Heart left ventricle (tissue), 16 donors: ENCODE data around the gene ANKRD63. TPM values are rescaled to one million over a fixed set of nuclear protein-coding genes. Genes with fewer than 3 reads are reported as not detected.

ENCODE experiments used
- ATAC-seq, 4 donors: fragments of 200-7000 bp; cut with Tn5 transposase; one replicate each; pipeline ENCODE4 v1.9.1; 2020 to 2022; ENCODE audit warnings: moderate library complexity in 4 of 4, mild to moderate bottlenecking in 3 of 4, moderate number of reproducible peaks in 1 of 4
- DNase-seq, 5 donors: peaks; one replicate each; pipeline ENCODE4 v3.0.0-alpha.2; 2020
- H3K27ac ChIP-seq, 12 donors: fragments of 200-600 bp; sonication (generic) in 4 of 12; one replicate each; pipeline versions ENCODE4 v1.5.0 to v1.8.0; 2016 to 2022; ENCODE audit warnings: mild to moderate bottlenecking in 2 of 12
- H3K27me3 ChIP-seq, 9 donors: fragments of 200-600 bp; sonication (generic) in 2 of 9; one replicate each; pipeline versions ENCODE4 v1.5.1 to v1.8.0; 2016 to 2022; ENCODE audit warnings: mild to moderate bottlenecking in 3 of 9
- H3K36me3 ChIP-seq, 9 donors: fragments of 200-600 bp; sonication (generic) in 2 of 9; one replicate each; pipeline versions ENCODE4 v1.5.0 to v1.8.0; 2018 to 2022; ENCODE audit warnings: mild to moderate bottlenecking in 2 of 9
- H3K4me1 ChIP-seq, 12 donors: fragments of 200-600 bp; sonication (generic) in 4 of 12; one replicate each; pipeline versions ENCODE4 v1.5.0 to v1.8.0; 2016 to 2022; ENCODE audit warnings: mild to moderate bottlenecking in 3 of 12
- H3K4me3 ChIP-seq, 12 donors: fragments of 200-600 bp; sonication (generic) in 4 of 12; one replicate each; pipeline versions ENCODE4 v1.5.0 to v1.8.0; 2017 to 2022; ENCODE audit warnings: mild to moderate bottlenecking in 9 of 12, moderate library complexity in 4 of 12
- H3K9me3 ChIP-seq, 12 donors: fragments of 200-600 bp; sonication (generic) in 4 of 12; one replicate each; pipeline versions ENCODE4 v1.5.0 to v1.8.0; 2016 to 2022; ENCODE audit warnings: mild to moderate bottlenecking in 1 of 12
- CTCF ChIP-seq, 12 donors: fragments of 200-600 bp; sonication (generic) in 4 of 12; IDR thresholded peaks; one replicate each; pipeline versions ENCODE4 v1.5.0 to v1.8.0; 2018 to 2022; ENCODE audit warnings: antibody characterized with exemption in 12 of 12, mild to moderate bottlenecking in 5 of 12
- POLR2A ChIP-seq, 2 donors: fragments of 450-650 bp; IDR thresholded peaks; one replicate each; pipeline ENCODE4 v1.6.1; 2017; ENCODE audit warnings: antibody characterized with exemption in 2 of 2, mild to moderate bottlenecking in 2 of 2, moderate library complexity in 2 of 2
- WGBS, 4 donors: extraction: QIAGEN DNeasy Blood & Tissue Kit in 2 of 4; methylation state at CpG; one replicate each; pipeline versions ENCODE4 v1.1.5 to v1.1.7; 2013 to 2018; 5-methylcytosine and 5-hydroxymethylcytosine counted together
- intact Hi-C, 10 donors: fragments of 100-400 bp; cut with DNase I; formaldehyde crosslinking; loops; one replicate each; pipeline versions ENCODE4 v1.11.1 to v1.14.2; 2022
- polyA plus RNA-seq, 2 donors: library from polyadenylated mRNA; stranded (reverse); fragments of 200-250 nt; gene quantifications; one replicate each; pipeline ENCODE4 v1.2.3, GENCODE V29; 2013
- total RNA-seq, 9 donors: library from RNA; depleted of rRNA in 2 of 9; stranded (reverse); fragments of >200 nt in 2 of 9; fragmentation: NEBNext Ultra II Directional in 3 of 9; extraction: Animal tissue kit (Norgen Biotek cat#: 25700) in 3 of 9; gene quantifications; one replicate each; pipeline versions ENCODE4 v1.1.0 to v1.2.4, GENCODE V29; 2016 to 2023
- donor health status: ischemic (EF 13 %, LVEDD 7.1; RV severe dilation, severe dysfunction).
- donor health status: healthy with polysubstance abuse.
- donor health status: DM: no; HTN: yes; CAD: no.
- donor health status: DM: no; HTN: no; CAD: no.
- donor health status: ischemic (EF 25% LVEDD 6.9; RV normal size, moderate dysfunction).
- donor health status: ischemic (EF 25% LVEDD 5.7; RV mildly dilated, moderate dysfunction).
- donor health status: healthy.
- donor health status: DM: yes; HTN: yes; CAD: no.
- donor health status: ischemic (EF 35%, LVEDD 5.7; RV mildly dilated, moderate dysfunction).
- donor health status: nonischemic (EF 11% LVEDD 7.7; RV severe dilation, severe dysfunction).
- donor health status: DM: yes; HTN: yes; CAD: no.
- donor health status: PGD.
- donor health status: ischemic (EF 29% LVEDD 5.4; RV normal size, mild dysfunction).
- donor health status: nonischemic (EF 23%, LVEDD 6.1; RV moderate dilation, normal function).

ANKRD63 gene
- total and polyA plus RNA-seq, 11 donors: 0.27 to 0.57 (median 0.45) TPM; not detected in 6

- Histone ChIP-seq H3K4me3 (no peak overlapping the region), H3K9me3 (no peaks in the 10 kb centered on the region), H3K27ac (no peak overlapping the region), H3K36me3 (no peaks in the 10 kb centered on the region), H3K27me3 (peaks cover 0 to 16% (median 0%) of the 10 kb centered on the region in 9 donors), H3K4me1 (peaks cover 0 to 10% (median 3%) of the 10 kb centered on the region in 12 donors)
- intact Hi-C loops: no loop called here
- DNase-seq: no peak
- ATAC-seq: no peak
- WGBS, 4 donors: 68 to 73% (median 69%) methylated on average over 9 of the region's 9 CpGs
- TF ChIP-seq POLR2A (IDR thresholded peaks at IDR 0.05) (no peak), CTCF (IDR thresholded peaks at IDR 0.05) (no peak)
Observed at GRCh38 chr15:40243126-40243810, 39.6 kb downstream of the ANKRD63 start.

GRCh38 chr15:40242601-40243000 lies 40.3 kb downstream of the ANKRD63 start:
- WGBS, 4 donors: 86 to 93% (median 90%) methylated on average over 5 of the region's 5 CpGs
- no peaks in the 10 kb centered on the region for H3K9me3 ChIP-seq
- TF ChIP-seq CTCF (IDR thresholded peaks at IDR 0.05) (no peak), POLR2A (IDR thresholded peaks at IDR 0.05) (no peak)
- peaks cover 0 to 19% (median 0%) of the 10 kb centered on the region in 9 donors for H3K27me3 ChIP-seq
- H3K4me1 ChIP-seq: peaks cover 0 to 10% (median 3%) of the 10 kb centered on the region in 12 donors
- H3K27ac ChIP-seq: no peak overlapping the region
- intact Hi-C loops: no loop called here
- DNase-seq: no peak
- no peak overlapping the region for H3K4me3 ChIP-seq
- no peaks in the 10 kb centered on the region for H3K36me3 ChIP-seq
- no peak for ATAC-seq

- Histone ChIP-seq H3K27ac (no peak overlapping the region), H3K36me3 (no peaks in the 10 kb centered on the region), H3K27me3 (peaks cover 0 to 19% (median 0%) of the 10 kb centered on the region in 9 donors), H3K9me3 (no peaks in the 10 kb centered on the region), H3K4me3 (no peak overlapping the region), H3K4me1 (peaks cover 0 to 10% (median 3%) of the 10 kb centered on the region in 12 donors)
- intact Hi-C loops: no loop called here
- TF ChIP-seq CTCF (IDR thresholded peaks at IDR 0.05) (no peak), POLR2A (IDR thresholded peaks at IDR 0.05) (no peak)
- ATAC-seq: no peak
- no peak for DNase-seq
- 92 to 95% (median 93%) methylated on average over 10 of the region's 10 CpGs for WGBS, 4 donors
Observed at GRCh38 chr15:40242213-40242599, 40.7 kb downstream of the ANKRD63 start.

GRCh38 chr15:40241269-40242212 lies 41.3 kb downstream of the ANKRD63 start:
- no peak overlapping the region for H3K27ac ChIP-seq
- ATAC-seq (no peak), DNase-seq (no peak)
- H3K4me1 ChIP-seq: peaks cover 0 to 10% (median 3%) of the 10 kb centered on the region in 12 donors
- no peaks in the 10 kb centered on the region for H3K36me3 ChIP-seq
- 87 to 93% (median 90%) methylated on average over 10 to 14 of the region's 14 CpGs for WGBS, 4 donors
- peaks cover 0 to 19% (median 0%) of the 10 kb centered on the region in 9 donors for H3K27me3 ChIP-seq
- no peak overlapping the region for H3K4me3 ChIP-seq
- TF ChIP-seq POLR2A (IDR thresholded peaks at IDR 0.05): no peak
- no peak for TF ChIP-seq CTCF (IDR thresholded peaks at IDR 0.05)
- intact Hi-C loops: no loop called here
- no peaks in the 10 kb centered on the region for H3K9me3 ChIP-seq
